ENCODE measurements around the gene FRS2. TPM values are rescaled to one million over a fixed set of nuclear protein-coding genes. Genes with fewer than 3 reads are reported as not detected.

Gene FRS2
- total RNA-seq, 1 experiment from 2014 or later, result 28.1 TPM

DNA sequence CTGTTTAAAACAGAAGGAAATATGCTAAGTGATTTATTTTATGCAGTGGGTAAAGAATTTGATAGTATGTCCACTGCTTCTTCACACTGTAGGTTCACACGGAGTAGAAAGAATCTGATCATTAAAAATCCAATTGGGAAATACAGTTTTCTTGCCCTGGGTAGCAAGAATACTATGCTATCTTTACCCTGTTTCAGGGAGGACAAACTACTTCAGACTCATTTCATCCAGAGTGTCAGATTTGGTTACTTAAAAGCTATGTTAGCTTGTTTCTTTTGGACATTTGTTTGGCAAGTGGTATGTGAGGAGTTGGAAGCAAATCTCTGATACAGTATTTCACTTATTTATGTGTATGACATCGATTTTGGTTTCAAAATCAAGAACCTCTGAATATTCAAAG lies 4.3 kb downstream of the FRS2 start:
- no peak overlapping the region for H3K4me3 Mint-ChIP-seq (ENCODE audit: unreplicated experiment)
- TF ChIP-seq, protein P1, sequence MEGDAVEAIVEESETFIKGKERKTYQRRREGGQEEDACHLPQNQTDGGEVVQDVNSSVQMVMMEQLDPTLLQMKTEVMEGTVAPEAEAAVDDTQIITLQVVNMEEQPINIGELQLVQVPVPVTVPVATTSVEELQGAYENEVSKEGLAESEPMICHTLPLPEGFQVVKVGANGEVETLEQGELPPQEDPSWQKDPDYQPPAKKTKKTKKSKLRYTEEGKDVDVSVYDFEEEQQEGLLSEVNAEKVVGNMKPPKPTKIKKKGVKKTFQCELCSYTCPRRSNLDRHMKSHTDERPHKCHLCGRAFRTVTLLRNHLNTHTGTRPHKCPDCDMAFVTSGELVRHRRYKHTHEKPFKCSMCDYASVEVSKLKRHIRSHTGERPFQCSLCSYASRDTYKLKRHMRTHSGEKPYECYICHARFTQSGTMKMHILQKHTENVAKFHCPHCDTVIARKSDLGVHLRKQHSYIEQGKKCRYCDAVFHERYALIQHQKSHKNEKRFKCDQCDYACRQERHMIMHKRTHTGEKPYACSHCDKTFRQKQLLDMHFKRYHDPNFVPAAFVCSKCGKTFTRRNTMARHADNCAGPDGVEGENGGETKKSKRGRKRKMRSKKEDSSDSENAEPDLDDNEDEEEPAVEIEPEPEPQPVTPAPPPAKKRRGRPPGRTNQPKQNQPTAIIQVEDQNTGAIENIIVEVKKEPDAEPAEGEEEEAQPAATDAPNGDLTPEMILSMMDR (IDR thresholded peaks at IDR 0.05; ENCODE audit: unreplicated experiment), result no peak
- H3K36me3 Mint-ChIP-seq (ENCODE audit: insufficient read depth, unreplicated experiment), result no peaks in the 10 kb centered on the region
- no peaks in the 10 kb centered on the region for H3K9me3 Mint-ChIP-seq (ENCODE audit: unreplicated experiment)
- H3K27me3 Mint-ChIP-seq (ENCODE audit: insufficient read depth, unreplicated experiment), result no peaks in the 10 kb centered on the region
- H3K4me1 Mint-ChIP-seq (ENCODE audit: insufficient read depth, unreplicated experiment), result peaks cover 49% of the 10 kb centered on the region
- no peak for DNase-seq (ENCODE audit: unreplicated experiment)
- no TSS peak for BruUV-seq (replicated peaks)
- CTCF ChIA-PET, result interaction anchor here (0.6 to 1.7 kb wide), 2 partner anchors 25 to 575 kb away, joined by 3 to 4 read pairs; no protein-coding TSS in a partner anchor
- peak overlapping the region; percentile 37 for H3K27ac Mint-ChIP-seq (ENCODE audit: low read depth, unreplicated experiment)
- intact Hi-C loops (cut with micrococcal nuclease), result no loop called here
- POLR2A ChIA-PET, result interaction anchor here (1.7 to 2.1 kb wide), 2 partner anchors 10 to 60 kb away, joined by 6 to 8 read pairs; no protein-coding TSS in a partner anchor

DNA sequence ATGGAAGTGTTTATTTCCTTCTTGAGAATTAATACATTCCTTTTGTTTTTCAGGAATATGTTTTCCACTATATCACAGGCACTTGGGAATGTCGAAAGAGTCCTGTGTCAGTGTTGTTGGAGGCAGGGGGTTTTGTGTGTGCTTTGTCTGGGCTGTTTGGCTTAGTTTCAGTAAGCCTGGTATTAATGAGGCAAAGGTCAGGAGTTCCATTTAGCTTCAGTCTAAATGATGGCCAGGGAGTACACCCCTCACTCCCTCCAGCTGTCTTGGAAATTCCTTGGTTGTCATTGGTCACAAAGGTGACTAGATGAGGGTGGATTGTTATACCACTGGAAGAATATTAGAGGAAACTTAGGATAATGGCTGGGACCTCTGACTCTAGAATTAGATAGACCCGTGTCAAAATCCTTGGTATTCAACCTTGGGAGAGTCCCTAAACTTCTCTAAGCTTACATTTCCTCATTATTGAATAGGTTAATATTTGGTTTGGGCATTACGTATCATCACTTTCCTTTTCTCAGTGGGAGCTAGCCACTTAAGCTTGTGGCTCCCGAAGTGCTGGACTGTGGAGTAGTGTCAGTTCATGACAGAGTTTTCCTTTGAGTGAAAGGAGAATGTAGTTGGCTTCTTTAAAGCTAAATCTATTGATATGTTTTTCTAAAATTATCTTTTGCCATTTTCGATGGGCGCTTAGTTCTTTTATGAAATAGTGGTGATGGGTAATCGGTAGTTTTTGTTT lies 5.2 kb downstream of the FRS2 start:
- TF ChIP-seq, protein P1 (IDR thresholded peaks at IDR 0.05; ENCODE audit: unreplicated experiment), result no peak
- Mint-ChIP-seq H3K4me1 (ENCODE audit: insufficient read depth, unreplicated experiment) (peaks cover 49% of the 10 kb centered on the region), H3K9me3 (ENCODE audit: unreplicated experiment) (no peaks in the 10 kb centered on the region), H3K27ac (ENCODE audit: low read depth, unreplicated experiment) (peak overlapping the region; percentile 37), H3K36me3 (ENCODE audit: insufficient read depth, unreplicated experiment) (no peaks in the 10 kb centered on the region), H3K27me3 (ENCODE audit: insufficient read depth, unreplicated experiment) (no peaks in the 10 kb centered on the region), H3K4me3 (ENCODE audit: unreplicated experiment) (no peak overlapping the region)
- no peak for DNase-seq (ENCODE audit: unreplicated experiment)
- CTCF ChIA-PET, result interaction anchor here (1.1 to 1.7 kb wide), 3 partner anchors 24 to 106 kb away, joined by 3 to 4 read pairs (median 3); no protein-coding TSS in a partner anchor
- no TSS peak for BruUV-seq (replicated peaks)
- POLR2A ChIA-PET, result interaction anchor here (0.7 to 1.7 kb wide), 4 partner anchors 9 to 219 kb away, joined by 3 to 8 read pairs (median 5); no protein-coding TSS in a partner anchor
- intact Hi-C loops (cut with micrococcal nuclease), result no loop called here

DNA sequence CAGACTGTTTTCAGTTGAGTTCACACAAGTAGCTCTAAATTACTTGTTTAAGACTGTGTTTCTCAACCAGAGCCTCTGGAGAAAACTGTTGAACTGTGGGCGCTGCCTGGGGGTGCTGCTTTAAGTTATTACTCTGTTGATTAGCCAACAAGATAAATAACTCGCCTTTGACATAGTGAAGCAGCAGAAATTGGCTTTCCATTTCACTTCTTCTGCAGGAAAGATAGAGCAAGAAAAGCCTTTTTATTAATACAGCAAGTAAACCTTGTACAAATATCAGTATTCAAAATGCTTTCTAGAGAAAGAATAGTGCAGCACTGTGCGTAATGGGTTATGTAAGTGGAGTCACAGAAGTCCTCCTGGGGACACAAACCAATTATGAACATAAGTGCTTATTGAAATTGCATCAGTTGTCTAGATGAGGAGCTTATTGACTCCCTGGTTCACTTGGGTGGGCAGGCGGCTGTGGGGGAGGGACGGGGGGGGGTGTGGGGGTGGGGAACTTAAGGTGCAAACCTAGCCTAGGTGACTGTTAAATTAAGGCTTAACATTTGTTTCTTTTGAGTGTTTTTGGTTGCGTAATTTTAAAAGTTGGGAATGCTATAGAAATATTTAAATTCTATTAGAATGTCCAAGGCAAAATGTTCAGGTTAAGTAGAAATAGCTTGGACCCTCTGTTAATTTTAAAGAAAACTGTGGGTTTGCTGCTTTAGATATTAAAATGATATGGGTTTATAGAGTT lies 6.3 kb downstream of the FRS2 start:
- H3K9me3 Mint-ChIP-seq (ENCODE audit: unreplicated experiment), result no peaks in the 10 kb centered on the region
- CTCF ChIA-PET, result interaction anchor here (0.5 to 1.3 kb wide), 4 partner anchors 20 to 107 kb away, joined by 3 to 4 read pairs (median 3); no protein-coding TSS in a partner anchor
- H3K27me3 Mint-ChIP-seq (ENCODE audit: insufficient read depth, unreplicated experiment), result no peaks in the 10 kb centered on the region
- POLR2A ChIA-PET, result interaction anchor here (0.9 to 1.7 kb wide), 5 partner anchors 8 to 110 kb away, joined by 3 to 8 read pairs (median 3); no protein-coding TSS in a partner anchor
- TF ChIP-seq, protein P1 (IDR thresholded peaks at IDR 0.05; ENCODE audit: unreplicated experiment), result no peak
- no peaks in the 10 kb centered on the region for H3K36me3 Mint-ChIP-seq (ENCODE audit: insufficient read depth, unreplicated experiment)
- no TSS peak for BruUV-seq (replicated peaks)
- DNase-seq (ENCODE audit: unreplicated experiment), result no peak
- H3K4me3 Mint-ChIP-seq (ENCODE audit: unreplicated experiment), result no peak overlapping the region
- H3K27ac Mint-ChIP-seq (ENCODE audit: low read depth, unreplicated experiment), result no peak overlapping the region
- H3K4me1 Mint-ChIP-seq (ENCODE audit: insufficient read depth, unreplicated experiment), result peaks cover 45% of the 10 kb centered on the region
- intact Hi-C loops (cut with micrococcal nuclease), result no loop called here

DNA sequence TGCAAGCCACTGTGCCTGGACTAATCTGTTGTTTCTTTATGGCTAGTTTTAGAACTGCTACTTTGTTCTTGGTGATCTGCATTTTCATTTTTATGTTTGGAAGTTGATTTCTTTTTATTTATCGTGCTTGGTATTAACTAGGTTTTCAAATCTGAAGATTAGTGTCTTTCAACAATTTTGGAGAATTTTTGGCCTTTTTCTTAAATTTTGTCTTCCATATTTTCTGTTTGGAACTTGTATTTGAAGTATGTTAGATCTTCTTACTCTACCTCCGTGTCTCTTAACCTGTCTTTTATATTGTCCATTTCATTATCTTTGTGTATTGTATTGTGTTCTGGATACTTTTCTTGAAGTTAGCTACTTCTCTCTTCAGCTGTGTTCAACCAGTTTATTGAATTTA lies 9.5 kb downstream of the FRS2 start:
- Mint-ChIP-seq H3K27ac (ENCODE audit: low read depth, unreplicated experiment) (no peak overlapping the region), H3K27me3 (ENCODE audit: insufficient read depth, unreplicated experiment) (no peaks in the 10 kb centered on the region), H3K4me3 (ENCODE audit: unreplicated experiment) (no peak overlapping the region), H3K9me3 (ENCODE audit: unreplicated experiment) (no peaks in the 10 kb centered on the region), H3K36me3 (ENCODE audit: insufficient read depth, unreplicated experiment) (no peaks in the 10 kb centered on the region), H3K4me1 (ENCODE audit: insufficient read depth, unreplicated experiment) (peaks cover 20% of the 10 kb centered on the region)
- TF ChIP-seq, protein P1 (IDR thresholded peaks at IDR 0.05; ENCODE audit: unreplicated experiment), result no peak
- DNase-seq (ENCODE audit: unreplicated experiment), result no peak
- ChIA-PET POLR2A (interaction anchor here (0.7 to 2.0 kb wide), 2 partner anchors 9 kb away, joined by 3 to 5 read pairs; partner anchors contain the start of gene FRS2), CTCF (interaction anchor here (1.3 to 1.6 kb wide), 2 partner anchors 8 to 16 kb away, joined by 4 read pairs; no protein-coding TSS in a partner anchor)
- intact Hi-C loops (cut with micrococcal nuclease), result no loop called here
- no TSS peak for BruUV-seq (replicated peaks)

All from MCF 10A (cell line).